IMR-90 (cell line): ENCODE results near the gene WEE2. TPM values are rescaled to one million over a fixed set of nuclear protein-coding genes. Genes with fewer than 3 reads are reported as not detected.

Source experiments
- ATAC-seq: fragments of 200-7000 bp; cut with Tn5 transposase; 2 replicates; pipeline ENCODE4 v1.9.1; 2020; ENCODE audit warnings: low read depth, mild to moderate bottlenecking, moderate library complexity
- BruUV-seq: library from RNA; stranded (reverse); fragments of 400-500 nt; replicated peaks from 2 replicates; lab custom pipeline; 2021; lab: Mats Ljungman, UMichigan
- CTCF ChIA-PET: fragments of 300-600 bp; formaldehyde crosslinking; extraction: SDS; loops from one replicate; lab custom pipeline; 2021; ENCODE audit warnings: antibody characterized with exemption; lab: Yijun Ruan, JAX
- POLR2A ChIA-PET: fragments of 300-600 bp; sonication (Branson Sonifier 250); formaldehyde crosslinking; loops from one replicate; lab custom pipeline; 2022; ENCODE audit warnings: antibody characterized with exemption; ENCODE audit not compliant: unreplicated experiment; lab: Charles Lee
- DNase-seq: peaks from one replicate; pipeline ENCODE4 v3.0.0; 2013
- H2AFZ ChIP-seq: replicated peaks from 2 replicates; pipeline ENCODE3; 2013; ENCODE audit warnings: low read length, mild to moderate bottlenecking; ENCODE audit not compliant: poor library complexity
- H2AK5ac ChIP-seq: 2 replicates; pipeline ENCODE4 v1.6.1; 2013; ENCODE audit warnings: low read depth, low read length, inconsistent platforms
- H2AK9ac ChIP-seq: replicated peaks from 2 replicates; pipeline ENCODE3; 2013; ENCODE audit warnings: mild to moderate bottlenecking, low read depth, low read length, moderate library complexity; ENCODE audit not compliant: poor library complexity
- H2BK120ac ChIP-seq: 2 replicates; pipeline ENCODE4 v1.6.1; 2013; ENCODE audit warnings: low read depth, low read length, inconsistent platforms
- H2BK15ac ChIP-seq: 3 replicates; pipeline ENCODE4 v1.6.1; 2013; ENCODE audit warnings: low read depth, low read length, inconsistent platforms
- H2BK20ac ChIP-seq: 2 replicates; pipeline ENCODE4 v1.6.1; 2013; ENCODE audit warnings: low read depth, mild to moderate bottlenecking, inconsistent platforms, low read length, moderate library complexity
- H2BK5ac ChIP-seq: 2 replicates; pipeline ENCODE4 v1.6.1; 2013; ENCODE audit warnings: mild to moderate bottlenecking, low read depth, low read length, inconsistent platforms; ENCODE audit not compliant: poor library complexity, severe bottlenecking
- H3K14ac ChIP-seq: replicated peaks from 2 replicates; pipeline ENCODE4 v1.6.1; 2013; ENCODE audit warnings: low read depth, low read length, inconsistent platforms
- H3K18ac ChIP-seq: 2 replicates; pipeline ENCODE4 v1.6.1; 2013; ENCODE audit warnings: low read depth, low read length, control low read depth
- H3K23ac ChIP-seq: 2 replicates; pipeline ENCODE4 v1.6.1; 2013; ENCODE audit warnings: low read depth, low read length, inconsistent platforms
- H3K27ac ChIP-seq: 2 replicates; pipeline ENCODE4 v1.5.1; 2013; ENCODE audit warnings: mild to moderate bottlenecking, control low read depth, low read length; ENCODE audit not compliant: insufficient read depth
- H3K27me3 ChIP-seq: 2 replicates; pipeline ENCODE4 v1.6.1; 2013; ENCODE audit warnings: low read length; ENCODE audit not compliant: control insufficient read depth, insufficient read depth
- H3K36me3 ChIP-seq: 2 replicates; pipeline ENCODE4 v1.6.1; 2013; ENCODE audit warnings: low read length, mixed read lengths; ENCODE audit not compliant: control insufficient read depth, insufficient read depth
- H3K4ac ChIP-seq: 2 replicates; pipeline ENCODE4 v1.6.1; 2013; ENCODE audit warnings: low read depth, low read length, inconsistent platforms
- H3K4me1 ChIP-seq: 2 replicates; pipeline ENCODE4 v1.6.1; 2013; ENCODE audit warnings: low read length, mixed read lengths; ENCODE audit not compliant: control insufficient read depth, insufficient read depth
- H3K4me2 ChIP-seq: 2 replicates; pipeline ENCODE4 v1.6.1; 2013; ENCODE audit warnings: low read depth, mild to moderate bottlenecking, control low read depth, low read length, moderate library complexity
- H3K4me3 ChIP-seq: 2 replicates; pipeline ENCODE4 v1.5.1; 2013; ENCODE audit warnings: low read depth, mild to moderate bottlenecking, control low read depth, low read length, moderate library complexity; ENCODE audit not compliant: insufficient read depth
- H3K56ac ChIP-seq: 2 replicates; pipeline ENCODE4 v1.6.1; 2013; ENCODE audit warnings: low read length, inconsistent platforms; ENCODE audit not compliant: insufficient read depth; ENCODE audit errors: extremely low read depth
- H3K79me1 ChIP-seq, 2 experiments: 2 replicates each; pipeline ENCODE4 v1.6.1; 2013; ENCODE audit warnings: low read length in 2 of 2, inconsistent platforms in 1 of 2, low read depth in 1 of 2
- H3K9ac ChIP-seq: 2 replicates; pipeline ENCODE4 v1.6.1; 2013; ENCODE audit warnings: low read depth, low read length, control low read depth
- H3K9me1 ChIP-seq: 2 replicates; pipeline ENCODE4 v1.6.1; 2013; ENCODE audit warnings: low read length, inconsistent platforms; ENCODE audit not compliant: insufficient read depth
- H3K9me3 ChIP-seq: 2 replicates; pipeline ENCODE4 v1.6.1; 2013; ENCODE audit warnings: low read length; ENCODE audit not compliant: control insufficient read depth, insufficient read depth
- H4K20me1 ChIP-seq: 2 replicates; pipeline ENCODE4 v1.6.1; 2013; ENCODE audit warnings: low read length, inconsistent platforms; ENCODE audit not compliant: insufficient read depth
- H4K5ac ChIP-seq: 2 replicates; pipeline ENCODE4 v1.6.1; 2013; ENCODE audit warnings: mild to moderate bottlenecking, low read depth, low read length, control low read depth
- H4K8ac ChIP-seq, 2 experiments: 2 replicates each; pipeline ENCODE4 v1.6.1; 2013; ENCODE audit warnings: low read depth in 2 of 2, low read length in 2 of 2, control low read depth in 1 of 2, inconsistent platforms in 1 of 2
- H4K91ac ChIP-seq: 2 replicates; pipeline ENCODE4 v1.6.1; 2013; ENCODE audit warnings: low read depth, low read length, inconsistent platforms; ENCODE audit not compliant: insufficient read depth
- CEBPB ChIP-seq: IDR thresholded peaks from 2 replicates; pipeline ENCODE4 v1.6.1; 2012; ENCODE audit warnings: low read depth, low read length, improper control_type of control experiment
- CHD1 ChIP-seq: IDR thresholded peaks from 2 replicates; pipeline ENCODE4 v1.6.1; 2012; ENCODE audit warnings: low read depth, low read length, improper control_type of control experiment
- CTCF ChIP-seq: conservative IDR thresholded peaks from 2 replicates; pipeline ENCODE4 v1.5.1; 2012; ENCODE audit warnings: mild to moderate bottlenecking, low read depth, low read length, improper control_type of control experiment
- NFE2L2 ChIP-seq: fragments of 150-350 bp; IDR thresholded peaks from 2 replicates; pipeline ENCODE4 v1.6.1; 2016; ENCODE audit warnings: low read depth, mild to moderate bottlenecking, low read length
- WGBS, 2 experiments: methylation state at CpG; one replicate each; pipeline versions ENCODE4 v1.1.5 to v1.1.7; 2013; ENCODE audit warnings: missing lambda C conversion rate in 2 of 2; ENCODE audit not compliant: insufficient read length in 1 of 2; ENCODE audit errors: extremely low coverage in 2 of 2; 5-methylcytosine and 5-hydroxymethylcytosine counted together
- dilution Hi-C: fragments of 300-500 bp; cut with HindIII; formaldehyde crosslinking; loops from one replicate; pipeline ENCODE4 v1.14.3; 2018; ENCODE audit warnings: low sequenced_read_pairs; ENCODE audit not compliant: unreplicated experiment
- in situ Hi-C: fragments of 300-500 bp; cut with MboI; formaldehyde crosslinking; loops from 3 replicates; pipeline ENCODE4 v1.14.3; 2019; ENCODE audit warnings: low sequenced_read_pairs, inconsistent platforms, mixed read lengths
- intact Hi-C: fragments of 100-400 bp; cut with micrococcal nuclease; formaldehyde crosslinking; loops from 2 replicates; pipeline ENCODE4 v1.10.0; 2022
- polyA plus RNA-seq, 3 experiments: library from polyadenylated mRNA; depleted of rRNA; stranded (reverse); fragments of >200 nt; gene quantifications; 2 replicates each; pipeline ENCODE4 v1.2.3, GENCODE V29; 2012; ENCODE audit warnings: low replicate concordance in 1 of 3
- total RNA-seq: library from RNA; depleted of rRNA; stranded (reverse); fragments of >200 nt; gene quantifications from 2 replicates; pipeline ENCODE4 v1.2.3, GENCODE V29; 2012

Gene WEE2
- total and polyA plus RNA-seq, 2 of the 4 experiments (the other 2 are of a cell fraction) = not detected

GRCh38 chr7:141674171-141674671 is 33.9 kb upstream of the WEE2 start:
- Histone ChIP-seq H4K20me1 (no peaks in the 10 kb centered on the region), H3K4me2 (no peak overlapping the region), H3K27me3 (no peaks in the 10 kb centered on the region), H2BK5ac (no peak overlapping the region), H2BK15ac (no peak overlapping the region), H2AK5ac (no peak overlapping the region), H3K23ac (no peak overlapping the region), H4K5ac (no peak overlapping the region), H3K4me3 (no peak overlapping the region), H3K4me1 (no peaks in the 10 kb centered on the region), H3K14ac (no peak overlapping the region), H2AK9ac (no peak overlapping the region), H3K9ac (no peak overlapping the region), H2AFZ (no peak overlapping the region), H3K4ac (no peak overlapping the region), H3K9me3 (no peaks in the 10 kb centered on the region), H3K36me3 (peaks cover 1% of the 10 kb centered on the region; the same call in 1 of the 2 replicates), H4K91ac (no peak overlapping the region), H3K18ac (no peak overlapping the region), H3K27ac (no peak overlapping the region), H3K56ac (no peak overlapping the region), H4K8ac (no peak overlapping the region), H3K79me1 (no peaks in the 10 kb centered on the region), H2BK120ac (no peak overlapping the region), H3K9me1 (no peaks in the 10 kb centered on the region), H2BK20ac (no peak overlapping the region)
- ChIA-PET POLR2A (no interaction called here), CTCF (no interaction called here)
- WGBS, 2 experiments = no CpG with 5 or more reads among the region's 5 CpGs
- intact Hi-C loops = no loop called here
- no peak for TF ChIP-seq NFE2L2
- no peak for TF ChIP-seq CTCF
- TF ChIP-seq CHD1 = no peak
- TF ChIP-seq CEBPB = no peak
- dilution Hi-C loops = no loop called here
- BruUV-seq = no TSS peak
- in situ Hi-C loops = no loop called here
- ATAC-seq = no peak
- DNase-seq = no peak
